PC-9 (cell line): ENCODE data around the gene SUGP1. TPM values are rescaled to one million over a fixed set of nuclear protein-coding genes. Genes with fewer than 3 reads are reported as not detected.

ENCODE experiments used
- BruUV-seq: library from RNA; stranded (reverse); fragments of 400-500 nt; replicated peaks from 2 replicates; lab custom pipeline; 2021; lab: Mats Ljungman, UMichigan
- CTCF ChIA-PET: fragments of 300-600 bp; sonication (Branson Sonifier 250); formaldehyde crosslinking; loops from one replicate; lab custom pipeline; 2022; ENCODE audit warnings: antibody characterized with exemption; lab: Charles Lee
- POLR2A ChIA-PET: fragments of 300-600 bp; sonication (Branson Sonifier 250); formaldehyde crosslinking; loops from one replicate; lab custom pipeline; 2022; ENCODE audit warnings: antibody characterized with exemption; ENCODE audit not compliant: unreplicated experiment; lab: Charles Lee
- DNase-seq, 2 experiments: peaks; one replicate each; pipeline versions ENCODE4 v3.0.0 to v3.0.0-alpha.2; 2015 to 2022; ENCODE audit warnings: mixed read lengths in 1 of 2
- H2AFZ ChIP-seq: fragments of 200-600 bp; sonication (generic); 2 replicates; pipeline ENCODE4 v1.8.1; 2017; ENCODE audit warnings: antibody characterized with exemption
- H3F3A ChIP-seq: fragments of 200-600 bp; sonication (generic); 2 replicates; pipeline ENCODE4 v1.8.1; 2017; ENCODE audit warnings: antibody characterized with exemption, mild to moderate bottlenecking, low read depth; ENCODE audit not compliant: insufficient read depth
- H3K27ac ChIP-seq: fragments of 200-600 bp; sonication (generic); 2 replicates; pipeline ENCODE4 v1.6.1; 2016; ENCODE audit warnings: mixed run types
- H3K27me3 ChIP-seq: fragments of 200-600 bp; sonication (generic); 2 replicates; pipeline ENCODE4 v1.6.1; 2016; ENCODE audit warnings: low read depth, mixed run types; ENCODE audit not compliant: insufficient read depth
- H3K36me3 ChIP-seq: fragments of 200-600 bp; sonication (generic); 2 replicates; pipeline ENCODE4 v1.6.1; 2016; ENCODE audit warnings: low read depth, mixed run types
- H3K4me1 ChIP-seq: fragments of 200-600 bp; sonication (generic); replicated peaks from 2 replicates; pipeline ENCODE4 v1.6.1; 2016; ENCODE audit warnings: mixed run types; ENCODE audit not compliant: insufficient read depth
- H3K4me2 ChIP-seq: fragments of 200-600 bp; sonication (generic); 2 replicates; pipeline ENCODE4 v1.6.1; 2017; ENCODE audit warnings: mixed run types
- H3K4me3 ChIP-seq: fragments of 200-600 bp; sonication (generic); 2 replicates; pipeline ENCODE4 v1.6.1; 2016; ENCODE audit warnings: mixed run types
- H3K79me2 ChIP-seq: fragments of 200-600 bp; sonication (generic); 2 replicates; pipeline ENCODE4 v1.6.1; 2017; ENCODE audit warnings: low read depth, mixed run types
- H3K9me2 ChIP-seq: fragments of 200-600 bp; sonication (generic); 2 replicates; pipeline ENCODE4 v1.8.1; 2017; ENCODE audit warnings: mild to moderate bottlenecking; ENCODE audit not compliant: insufficient read depth
- H3K9me3 ChIP-seq: fragments of 200-600 bp; sonication (generic); 2 replicates; pipeline ENCODE4 v1.8.1; 2016; ENCODE audit warnings: low read depth; ENCODE audit not compliant: insufficient read depth
- H4K20me1 ChIP-seq: fragments of 200-600 bp; sonication (generic); 2 replicates; pipeline ENCODE4 v1.8.1; 2017; ENCODE audit not compliant: insufficient read depth
- CTCF ChIP-seq: fragments of 200-600 bp; sonication (generic); conservative IDR thresholded peaks from 2 replicates; pipeline ENCODE4 v1.6.1; 2017; ENCODE audit warnings: mixed run types, antibody characterized with exemption, mild to moderate bottlenecking, moderate library complexity
- EZH2 ChIP-seq: fragments of 200-600 bp; sonication (generic); IDR thresholded peaks from 2 replicates; pipeline ENCODE4 v1.8.0; 2017; ENCODE audit warnings: antibody characterized with exemption, low read depth
- intact Hi-C: fragments of 100-400 bp; cut with micrococcal nuclease; formaldehyde crosslinking; loops from one replicate; pipeline ENCODE4 v1.10.0; 2022; ENCODE audit not compliant: unreplicated experiment
- total RNA-seq: library from RNA; stranded (reverse); gene quantifications from 2 replicates; pipeline ENCODE4 v1.2.3, GENCODE V29; 2021

SUGP1 gene
- total RNA-seq, 1 experiment from 2014 or later = 56.7 TPM

GRCh38 chr19:19305696-19306095, 14.6 kb downstream of the SUGP1 start:
- no TSS peak for BruUV-seq
- Histone ChIP-seq H3K36me3 (0 out of 2 replicates have a peak, but pooled peaks cover 17% of the 10 kb centered on the region), H3K4me3 (no peak overlapping the region), H3K9me3 (no peaks in the 10 kb centered on the region), H3K27me3 (no peaks in the 10 kb centered on the region), H3K4me2 (no peak overlapping the region), H4K20me1 (peaks cover 6% of the 10 kb centered on the region), H3F3A (no peaks in the 10 kb centered on the region), H2AFZ (no peak overlapping the region), H3K9me2 (no peaks in the 10 kb centered on the region), H3K4me1 (no peaks in the 10 kb centered on the region), H3K27ac (no peak overlapping the region), H3K79me2 (no peaks in the 10 kb centered on the region)
- no peak for DNase-seq
- TF ChIP-seq CTCF = no peak
- no peak for TF ChIP-seq EZH2
- POLR2A ChIA-PET = interaction anchor here (0.7 kb wide), 1 partner anchor 225 kb away, joined by 5 read pairs; no protein-coding TSS in a partner anchor
- intact Hi-C loops = no loop called here
- CTCF ChIA-PET = no interaction called here

GRCh38 chr19:19305066-19305465, 15.2 kb downstream of the SUGP1 start:
- intact Hi-C loops = no loop called here
- no peak overlapping the region for H3K4me2 ChIP-seq
- no peaks in the 10 kb centered on the region for H3K79me2 ChIP-seq
- peaks cover 14% of the 10 kb centered on the region; the same call in 1 of the 2 replicates for H3K36me3 ChIP-seq
- H3K9me2 ChIP-seq = no peaks in the 10 kb centered on the region
- H3K4me1 ChIP-seq = no peaks in the 10 kb centered on the region
- no peak overlapping the region for H3K4me3 ChIP-seq
- POLR2A ChIA-PET = no interaction called here
- no peaks in the 10 kb centered on the region; the same call in 1 of the 2 replicates for H4K20me1 ChIP-seq
- no peaks in the 10 kb centered on the region for H3F3A ChIP-seq
- no peak for DNase-seq
- no peaks in the 10 kb centered on the region for H3K9me3 ChIP-seq
- H3K27ac ChIP-seq = no peak overlapping the region
- no TSS peak for BruUV-seq
- no peak overlapping the region for H2AFZ ChIP-seq
- CTCF ChIA-PET = no interaction called here
- H3K27me3 ChIP-seq = no peaks in the 10 kb centered on the region
- TF ChIP-seq EZH2 (no peak), CTCF (no peak)

- CTCF ChIA-PET = no interaction called here
- H3K36me3 ChIP-seq = peaks cover 14% of the 10 kb centered on the region; the same call in 1 of the 2 replicates
Observed at GRCh38 chr19:19304186-19304965, 15.9 kb downstream of the SUGP1 start.

More at GRCh38 chr19:19304186-19304965, 15.9 kb downstream of the SUGP1 start:
- Histone ChIP-seq H3K27me3 (no peaks in the 10 kb centered on the region), H3K9me3 (no peaks in the 10 kb centered on the region), H2AFZ (no peak overlapping the region), H3K9me2 (no peaks in the 10 kb centered on the region), H3K27ac (no peak overlapping the region), H4K20me1 (no peaks in the 10 kb centered on the region; the same call in 1 of the 2 replicates), H3K79me2 (no peaks in the 10 kb centered on the region), H3K4me2 (no peak overlapping the region), H3K4me1 (no peaks in the 10 kb centered on the region), H3K4me3 (no peak overlapping the region), H3F3A (no peaks in the 10 kb centered on the region)
- no TSS peak for BruUV-seq
- intact Hi-C loops = no loop called here
- POLR2A ChIA-PET = interaction anchor here (0.6 kb wide), 1 partner anchor 789 kb away, joined by 4 read pairs; no protein-coding TSS in a partner anchor
- TF ChIP-seq EZH2 (no peak), CTCF (no peak)
- DNase-seq = no peak
